K562 (cell line): Measurements from ENCODE around the gene C3. TPM values are rescaled to one million over a fixed set of nuclear protein-coding genes. Genes with fewer than 3 reads are reported as not detected.

Source experiments
- CBX5 ChIP-seq: IDR thresholded peaks from 2 replicates; pipeline ENCODE4 v1.6.1; 2014; ENCODE audit warnings: low read depth, borderline replicate concordance
- CBX8 ChIP-seq: fragments of 200-600 bp; sonication (generic); IDR thresholded peaks from 2 replicates; pipeline ENCODE4 v1.6.1; 2012; ENCODE audit warnings: borderline replicate concordance, mixed run types, low read depth, mild to moderate bottlenecking, moderate library complexity, mixed read lengths, low read length, control low read depth, inconsistent platforms; ENCODE audit not compliant: poor library complexity, severe bottlenecking; ENCODE audit errors: extremely low read depth
- DACH1 ChIP-seq: fragments of 450-650 bp; IDR thresholded peaks from 2 replicates; pipeline ENCODE4 v1.6.1; 2018; ENCODE audit not compliant: partially characterized antibody
- DDX20 ChIP-seq: fragments of 450-650 bp; IDR thresholded peaks from 2 replicates; pipeline ENCODE4 v1.6.1; 2016; ENCODE audit warnings: missing genetic modification characterization, low read depth, mild to moderate bottlenecking, missing compliant biosample characterization, moderate library complexity
- ETV1 ChIP-seq: fragments of 450-650 bp; conservative IDR thresholded peaks from 2 replicates; pipeline ENCODE4 v1.6.1; 2016; ENCODE audit warnings: missing genetic modification characterization, control low read depth, low read depth, missing compliant biosample characterization
- KLF10 ChIP-seq: fragments of 250-450 bp; sonication (Bioruptor Pico); IDR thresholded peaks from 2 replicates; pipeline ENCODE4 v1.6.1; 2021; ENCODE audit warnings: matching md5 sums
- MTA3 ChIP-seq: fragments of 450-650 bp; formaldehyde crosslinking; IDR thresholded peaks from 2 replicates; pipeline ENCODE4 v1.6.1; 2017; ENCODE audit warnings: mild to moderate bottlenecking, borderline replicate concordance
- ZFPM2 ChIP-seq: fragments of 250-450 bp; sonication (Bioruptor Pico); IDR thresholded peaks from 2 replicates; pipeline ENCODE4 v1.5.1; 2022; ENCODE audit warnings: mild to moderate bottlenecking
- ZNF324 ChIP-seq: fragments of 250-450 bp; sonication (Bioruptor Pico); IDR thresholded peaks from 2 replicates; pipeline ENCODE4 v1.4.0; 2020; ENCODE audit warnings: mild to moderate bottlenecking
- ZNF609 ChIP-seq: sonication (generic); formaldehyde crosslinking; IDR thresholded peaks from 2 replicates; pipeline ENCODE4 v1.8.1; 2023; ENCODE audit warnings: missing genetic modification reagents, mild to moderate bottlenecking, borderline replicate concordance
- polyA plus RNA-seq, 8 experiments: library from polyadenylated mRNA; depleted of rRNA in 4 of 8; stranded (reverse) in 5 of 8; unstranded in 3 of 8; fragments of >200 nt; fragmentation: Nextera tagmentation in 2 of 8; fragmentation: Illumina TruSeq in 1 of 8; extraction: Ambion mirVana in 2 of 8; extraction: Trizol in 1 of 8; gene quantifications; 2 replicates each; pipeline versions ENCODE4 v1.2.1 to v1.2.3, GENCODE V29; 2011 to 2014; ENCODE audit warnings: inconsistent platforms in 1 of 8, missing spikeins in 1 of 8
- total RNA-seq, 7 experiments: library from RNA; depleted of rRNA in 6 of 7; stranded (reverse); fragments of >200 nt in 6 of 7; fragmentation: Illumina TruSeq in 2 of 7; extraction: Trizol in 2 of 7; gene quantifications; 2 replicates each; pipeline versions ENCODE4 v1.2.1 to v1.2.3, GENCODE V29; 2011 to 2021; ENCODE audit warnings: low replicate concordance in 1 of 7
- TF ChIP-seq, protein P1 (sequence below): fragments of 250-450 bp; sonication (Bioruptor Pico); IDR thresholded peaks from 2 replicates; pipeline ENCODE4 v1.4.0; 2020; ENCODE audit warnings: mild to moderate bottlenecking, moderate library complexity
- TF ChIP-seq, protein P2 (sequence below): IDR thresholded peaks from 3 replicates; pipeline ENCODE4 v1.6.1; 2011; ENCODE audit warnings: borderline replicate concordance, mild to moderate bottlenecking; ENCODE audit not compliant: insufficient read length, insufficient read depth
- TF ChIP-seq, protein P3 (sequence below): fragments of 450-650 bp; IDR thresholded peaks from 2 replicates; pipeline ENCODE4 v1.6.1; 2016; ENCODE audit warnings: mild to moderate bottlenecking

C3 gene
- total and polyA plus RNA-seq, 9 of the 15 experiments (the other 6 are each of a cell fraction or from before 2014, with no cell fraction given), result 0.59 to 10.6 (median 2.2) TPM

GRCh38 chr19:6767357-6768235 lies 47.1 kb upstream of the C3 start, which contains the start of gene SH2D3A (continued):
- TF ChIP-seq, protein P1, sequence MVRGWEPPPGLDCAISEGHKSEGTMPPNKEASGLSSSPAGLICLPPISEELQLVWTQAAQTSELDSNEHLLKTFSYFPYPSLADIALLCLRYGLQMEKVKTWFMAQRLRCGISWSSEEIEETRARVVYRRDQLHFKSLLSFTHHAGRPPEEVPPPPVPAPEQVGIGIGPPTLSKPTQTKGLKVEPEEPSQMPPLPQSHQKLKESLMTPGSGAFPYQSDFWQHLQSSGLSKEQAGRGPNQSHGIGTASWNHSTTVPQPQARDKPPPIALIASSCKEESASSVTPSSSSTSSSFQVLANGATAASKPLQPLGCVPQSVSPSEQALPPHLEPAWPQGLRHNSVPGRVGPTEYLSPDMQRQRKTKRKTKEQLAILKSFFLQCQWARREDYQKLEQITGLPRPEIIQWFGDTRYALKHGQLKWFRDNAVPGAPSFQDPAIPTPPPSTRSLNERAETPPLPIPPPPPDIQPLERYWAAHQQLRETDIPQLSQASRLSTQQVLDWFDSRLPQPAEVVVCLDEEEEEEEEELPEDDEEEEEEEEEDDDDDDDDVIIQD (CRISPR knock-in tag), result no peak
- TF ChIP-seq ZFPM2 (CRISPR knock-in tag) (no peak), MTA3 (no peak), DACH1 (no peak), ZNF609 (CRISPR knock-in tag) (no peak), ZNF324 (CRISPR knock-in tag) (no peak), DDX20 (tag) (no peak), CBX5 (no peak), CBX8 (no peak), KLF10 (CRISPR knock-in tag) (no peak), ETV1 (tag) (no peak)
- TF ChIP-seq, protein P2, sequence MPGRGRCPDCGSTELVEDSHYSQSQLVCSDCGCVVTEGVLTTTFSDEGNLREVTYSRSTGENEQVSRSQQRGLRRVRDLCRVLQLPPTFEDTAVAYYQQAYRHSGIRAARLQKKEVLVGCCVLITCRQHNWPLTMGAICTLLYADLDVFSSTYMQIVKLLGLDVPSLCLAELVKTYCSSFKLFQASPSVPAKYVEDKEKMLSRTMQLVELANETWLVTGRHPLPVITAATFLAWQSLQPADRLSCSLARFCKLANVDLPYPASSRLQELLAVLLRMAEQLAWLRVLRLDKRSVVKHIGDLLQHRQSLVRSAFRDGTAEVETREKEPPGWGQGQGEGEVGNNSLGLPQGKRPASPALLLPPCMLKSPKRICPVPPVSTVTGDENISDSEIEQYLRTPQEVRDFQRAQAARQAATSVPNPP, result no peak
- TF ChIP-seq, protein P3, sequence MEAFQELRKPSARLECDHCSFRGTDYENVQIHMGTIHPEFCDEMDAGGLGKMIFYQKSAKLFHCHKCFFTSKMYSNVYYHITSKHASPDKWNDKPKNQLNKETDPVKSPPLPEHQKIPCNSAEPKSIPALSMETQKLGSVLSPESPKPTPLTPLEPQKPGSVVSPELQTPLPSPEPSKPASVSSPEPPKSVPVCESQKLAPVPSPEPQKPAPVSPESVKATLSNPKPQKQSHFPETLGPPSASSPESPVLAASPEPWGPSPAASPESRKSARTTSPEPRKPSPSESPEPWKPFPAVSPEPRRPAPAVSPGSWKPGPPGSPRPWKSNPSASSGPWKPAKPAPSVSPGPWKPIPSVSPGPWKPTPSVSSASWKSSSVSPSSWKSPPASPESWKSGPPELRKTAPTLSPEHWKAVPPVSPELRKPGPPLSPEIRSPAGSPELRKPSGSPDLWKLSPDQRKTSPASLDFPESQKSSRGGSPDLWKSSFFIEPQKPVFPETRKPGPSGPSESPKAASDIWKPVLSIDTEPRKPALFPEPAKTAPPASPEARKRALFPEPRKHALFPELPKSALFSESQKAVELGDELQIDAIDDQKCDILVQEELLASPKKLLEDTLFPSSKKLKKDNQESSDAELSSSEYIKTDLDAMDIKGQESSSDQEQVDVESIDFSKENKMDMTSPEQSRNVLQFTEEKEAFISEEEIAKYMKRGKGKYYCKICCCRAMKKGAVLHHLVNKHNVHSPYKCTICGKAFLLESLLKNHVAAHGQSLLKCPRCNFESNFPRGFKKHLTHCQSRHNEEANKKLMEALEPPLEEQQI, result no peak
- TF ChIP-seq, all 486 proteins: peak for 64
